Esophagus squamous epithelium (tissue), 4 donors: ENCODE measurements around the gene GSPT1.

Source experiments
- CTCF ChIP-seq, 6 experiments: fragments of 450-650 bp in 4 of 6; fragments of 200-600 bp in 2 of 6; sonication (generic) in 2 of 6; IDR thresholded peaks; one replicate each; pipeline ENCODE4 v1.5.1; 2016 to 2019; ENCODE audit warnings: antibody characterized with exemption in 6 of 6, mild to moderate bottlenecking in 4 of 6, moderate library complexity in 4 of 6
- POLR2A ChIP-seq, 4 donors: fragments of 450-650 bp; IDR thresholded peaks; one replicate each; pipeline ENCODE4 v1.6.1; 2017; ENCODE audit warnings: antibody characterized with exemption in 4 of 4, mild to moderate bottlenecking in 4 of 4, moderate library complexity in 3 of 4

- TF ChIP-seq POLR2A (IDR thresholded peaks at IDR 0.05): no peak
- no peak for TF ChIP-seq CTCF (IDR thresholded peaks at IDR 0.05)
These were observed 74.7 kb downstream of the GSPT1 start for GRCh38 chr16:11841026-11841425.
